Measurements from ENCODE around the gene TGM5.

The TGM5 gene

GRCh38 chr15:43196760-43197548 is 69.8 kb downstream of the TGM5 start:
- DNase-seq (ENCODE audit: low read depth in 2 of 2), result no peak

- DNase-seq (ENCODE audit: low read depth in 2 of 2), result no peak
Measured at GRCh38 chr15:43194795-43195194, 71.9 kb downstream of the TGM5 start.

GRCh38 chr15:43193710-43194109 is 73.0 kb downstream of the TGM5 start:
- no peak for DNase-seq (ENCODE audit: low read depth in 2 of 2)

DNA sequence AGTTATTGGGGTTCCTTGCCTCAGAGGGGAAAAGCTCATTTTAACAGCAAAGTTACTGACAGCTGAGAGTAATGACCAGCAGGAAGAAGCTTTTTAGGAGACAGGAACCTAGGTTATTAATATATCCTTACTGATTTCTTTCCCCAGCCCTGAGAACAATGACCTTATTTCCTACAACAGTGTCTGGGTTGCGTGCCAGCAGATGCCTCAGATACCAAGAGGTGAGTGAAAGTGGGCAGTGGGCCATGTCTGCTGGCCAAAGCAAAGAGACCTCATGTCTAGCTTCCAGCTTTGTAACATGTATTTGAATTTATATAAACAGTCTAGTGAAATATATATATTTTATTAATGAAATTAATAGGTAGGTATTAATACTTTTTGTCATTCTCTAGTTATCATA is 76.5 kb downstream of the TGM5 start:
- no peak for DNase-seq (ENCODE audit: low read depth in 2 of 2)

DNA sequence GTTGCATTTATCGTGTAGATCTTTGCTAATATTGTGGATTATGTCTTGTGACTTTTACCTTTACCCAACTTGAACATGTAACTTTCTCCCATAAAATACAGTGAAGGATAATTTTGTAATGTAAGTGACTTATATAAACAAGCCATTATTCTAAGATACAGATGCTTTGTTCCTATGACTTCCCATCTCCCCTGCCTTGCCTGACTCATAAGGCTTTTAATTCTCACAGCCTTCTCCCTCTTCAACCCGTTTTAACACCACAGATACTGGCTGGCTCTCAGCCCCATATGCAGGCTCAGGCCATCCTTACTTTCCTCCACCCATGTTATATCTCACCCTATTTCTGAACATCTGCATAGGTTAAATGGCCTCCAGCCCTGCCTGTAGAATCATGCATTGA is 77.4 kb downstream of the TGM5 start:
- DNase-seq (ENCODE audit: low read depth in 2 of 2), result no peak

GRCh38 chr15:43187544-43188155 is 79.1 kb downstream of the TGM5 start:
- DNase-seq (ENCODE audit: low read depth in 2 of 2), result no peak

DNA sequence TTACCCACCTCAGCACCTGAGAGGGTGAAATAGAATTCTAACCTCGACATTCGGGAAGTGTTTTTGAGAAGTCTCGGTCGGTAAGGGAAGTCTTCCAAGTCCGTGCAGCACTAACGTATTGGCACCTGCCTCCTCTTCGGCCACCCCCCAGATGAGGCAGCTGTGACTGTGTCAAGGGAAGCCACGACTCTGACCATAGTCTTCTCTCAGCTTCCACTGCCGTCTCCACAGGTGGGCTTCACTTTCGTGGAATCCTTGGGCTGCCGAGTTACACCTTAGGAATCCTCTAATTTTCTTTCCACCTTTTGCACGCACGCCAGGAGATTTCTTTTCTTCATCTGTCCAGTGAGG is 80.8 kb downstream of the TGM5 start:
- DNase-seq (ENCODE audit: low read depth in 2 of 2), result no peak

GRCh38 chr15:43185157-43186002 is 81.3 kb downstream of the TGM5 start, which contains the start of gene CCNDBP1:
TSS of gene CCNDBP1 (plus strand) at chr15:43185403. CDS start at chr15:43185499, 96 bp downstream.
- DNase-seq (ENCODE audit: low read depth in 2 of 2), result peak; percentile 73 to 74

DNA sequence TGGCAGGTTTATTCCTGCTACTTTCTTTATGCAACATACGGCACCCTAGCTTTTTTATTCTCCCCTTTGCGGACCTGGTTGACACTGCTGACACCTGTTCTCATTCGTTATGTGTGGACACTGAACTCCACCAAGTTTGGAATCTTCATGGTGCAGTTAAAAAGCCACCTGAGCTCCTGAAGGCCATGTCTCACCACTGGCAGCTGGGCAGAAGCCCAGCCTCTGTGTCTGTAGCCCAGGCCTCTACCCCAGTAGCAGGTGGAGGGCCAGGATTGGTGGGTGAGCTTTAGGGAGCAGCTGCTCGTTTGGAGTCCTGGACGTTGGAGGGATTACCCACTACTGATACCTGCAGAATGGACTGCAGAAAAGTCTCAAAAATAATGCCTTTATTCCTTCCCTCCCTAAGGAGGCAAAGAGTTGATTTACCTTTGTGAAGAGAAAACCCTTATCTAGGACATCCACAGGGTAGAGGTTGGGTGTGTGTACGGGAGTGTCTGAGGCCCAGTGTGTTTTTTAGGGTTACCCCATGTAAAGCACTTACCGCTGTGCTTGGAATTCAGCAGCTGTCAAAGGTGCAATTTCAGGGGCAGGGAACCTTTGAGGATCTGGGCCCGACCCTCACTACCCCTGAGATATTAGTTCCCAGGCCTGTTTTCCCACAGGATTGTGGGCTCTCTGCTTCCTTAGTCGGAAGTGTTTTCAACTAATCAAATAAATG is 82.2 kb downstream of the TGM5 start:
- DNase-seq (ENCODE audit: low read depth in 2 of 2), result no peak

GRCh38 chr15:43183270-43183669 is 83.5 kb downstream of the TGM5 start:
- no peak for DNase-seq (ENCODE audit: low read depth in 2 of 2)

Data from stimulated activated CD8-positive, alpha-beta memory T cell treated with anti-CD3 and anti-CD28 coated beads, Interleukin-7, amount 100 ng/mL, for 1 hour (primary cell).